ENCODE results near the gene CDK10. TPM values are rescaled to one million over a fixed set of nuclear protein-coding genes. Genes with fewer than 3 reads are reported as not detected.
A peak's percentile ranks its signal among the peaks of the same experiment; 100 is the strongest.

CDK10 gene
- polyA plus RNA-seq, 1 experiment, result 31.6 TPM

DNA sequence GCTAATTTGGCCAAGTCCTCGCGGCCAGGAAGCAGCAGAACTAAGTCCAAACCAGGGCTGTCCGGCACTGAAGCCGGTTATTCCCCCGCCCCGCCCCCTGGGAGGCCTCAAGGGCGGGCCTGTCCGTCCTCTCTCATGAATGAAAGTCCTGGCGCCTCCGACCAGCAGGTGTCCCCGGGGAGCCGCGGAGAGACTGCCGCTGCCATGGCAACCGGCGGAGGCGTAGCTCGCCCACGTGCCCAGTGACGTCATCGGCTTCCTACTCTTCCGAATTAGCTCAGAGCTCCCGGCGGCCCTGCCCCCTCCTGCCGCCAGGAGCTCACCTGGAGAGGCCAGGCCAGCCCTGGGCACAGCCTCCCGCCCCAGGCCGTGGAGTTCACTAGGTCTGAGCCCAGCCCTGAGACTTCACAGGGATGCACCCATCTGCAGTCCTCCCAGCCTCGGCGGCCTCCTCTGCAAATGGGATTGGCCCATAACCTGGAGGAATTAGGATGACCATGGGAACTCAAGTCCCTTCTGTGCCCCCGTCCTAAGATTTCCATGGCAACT, 13.7 kb downstream of the CDK10 start:
- Histone ChIP-seq H3K27me3 (ENCODE audit: control insufficient read depth, insufficient read depth, low read length) (no peaks in the 10 kb centered on the region), H3K4me3 (ENCODE audit: low read depth, low read length) (peak overlapping the region; percentile 79), H3K27ac (ENCODE audit: low read depth, low read length) (peak overlapping the region; percentile 68), H3K9me3 (ENCODE audit: control insufficient read depth, insufficient read depth, low read length) (no peaks in the 10 kb centered on the region)
- ChIA-PET POLR2A (interaction anchor here (0.6 to 1.8 kb wide), 5 partner anchors 9 to 43 kb away, joined by 3 to 19 read pairs (median 4); partner anchors contain the start of genes CDK10, CHMP1A and SPATA33), CTCF (interaction anchor here (0.6 to 3.3 kb wide), 14 partner anchors 9 to 210 kb away, joined by 3 to 36 read pairs (median 4); no protein-coding TSS in a partner anchor)
- peak; percentile 94 for DNase-seq (ENCODE audit: low read depth, low spot score)
- TF ChIP-seq, protein P1, sequence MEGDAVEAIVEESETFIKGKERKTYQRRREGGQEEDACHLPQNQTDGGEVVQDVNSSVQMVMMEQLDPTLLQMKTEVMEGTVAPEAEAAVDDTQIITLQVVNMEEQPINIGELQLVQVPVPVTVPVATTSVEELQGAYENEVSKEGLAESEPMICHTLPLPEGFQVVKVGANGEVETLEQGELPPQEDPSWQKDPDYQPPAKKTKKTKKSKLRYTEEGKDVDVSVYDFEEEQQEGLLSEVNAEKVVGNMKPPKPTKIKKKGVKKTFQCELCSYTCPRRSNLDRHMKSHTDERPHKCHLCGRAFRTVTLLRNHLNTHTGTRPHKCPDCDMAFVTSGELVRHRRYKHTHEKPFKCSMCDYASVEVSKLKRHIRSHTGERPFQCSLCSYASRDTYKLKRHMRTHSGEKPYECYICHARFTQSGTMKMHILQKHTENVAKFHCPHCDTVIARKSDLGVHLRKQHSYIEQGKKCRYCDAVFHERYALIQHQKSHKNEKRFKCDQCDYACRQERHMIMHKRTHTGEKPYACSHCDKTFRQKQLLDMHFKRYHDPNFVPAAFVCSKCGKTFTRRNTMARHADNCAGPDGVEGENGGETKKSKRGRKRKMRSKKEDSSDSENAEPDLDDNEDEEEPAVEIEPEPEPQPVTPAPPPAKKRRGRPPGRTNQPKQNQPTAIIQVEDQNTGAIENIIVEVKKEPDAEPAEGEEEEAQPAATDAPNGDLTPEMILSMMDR (IDR thresholded peaks at IDR 0.05; ENCODE audit: low read depth, low read length), result peak; percentile 76

DNA sequence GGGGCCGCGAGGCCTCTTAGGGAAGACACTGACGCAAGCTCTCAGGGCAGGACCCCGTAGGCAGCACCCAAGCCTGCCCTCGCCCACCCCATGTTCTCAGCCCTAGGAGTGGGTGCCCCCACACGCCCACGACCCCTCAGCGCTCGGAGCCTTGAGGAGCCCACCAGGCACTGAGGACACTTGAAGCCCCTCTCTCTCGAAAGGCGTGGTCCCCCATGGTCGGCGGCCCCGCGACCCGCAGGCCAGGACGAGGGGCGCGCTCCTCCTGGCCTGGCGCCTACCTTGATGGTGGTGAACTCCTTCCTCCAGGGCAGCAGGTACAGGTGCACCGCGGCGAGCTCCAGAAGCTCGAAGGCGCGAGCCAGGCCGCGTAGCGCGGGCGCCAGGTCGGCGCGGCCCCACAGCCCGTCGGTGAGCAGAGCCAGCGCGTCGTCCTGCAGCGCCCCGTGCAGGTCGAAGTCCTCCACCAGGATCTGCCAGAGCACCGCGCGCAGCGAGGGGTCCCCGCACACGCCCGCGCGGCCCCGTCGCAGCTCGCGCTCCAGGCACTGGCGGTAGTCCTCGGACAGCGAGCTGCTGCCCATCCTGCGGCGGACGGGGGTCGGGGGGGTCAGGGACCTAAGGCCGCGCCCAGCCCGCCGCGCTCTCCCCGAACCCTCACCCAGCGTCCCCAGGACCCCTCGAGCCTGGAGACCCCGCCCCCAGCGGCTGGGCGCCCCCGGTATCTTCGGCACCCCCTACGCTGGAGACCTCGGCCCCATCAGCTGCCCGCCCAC, 14.3 kb downstream of the CDK10 start:
- ChIA-PET CTCF (interaction anchor here (0.6 to 3.3 kb wide), 15 partner anchors 8 to 210 kb away, joined by 3 to 36 read pairs (median 4); no protein-coding TSS in a partner anchor), POLR2A (interaction anchor here (0.6 to 1.8 kb wide), 4 partner anchors 8 to 43 kb away, joined by 3 to 19 read pairs (median 4); partner anchors contain the start of genes CDK10, CHMP1A and SPATA33)
- DNase-seq (ENCODE audit: low read depth, low spot score), result no peak
- peak overlapping the region; percentile 79 for H3K4me3 ChIP-seq (ENCODE audit: low read depth, low read length)
- H3K9me3 ChIP-seq (ENCODE audit: control insufficient read depth, insufficient read depth, low read length), result no peaks in the 10 kb centered on the region
- no peaks in the 10 kb centered on the region for H3K27me3 ChIP-seq (ENCODE audit: control insufficient read depth, insufficient read depth, low read length)
- peak overlapping the region; percentile 68 for H3K27ac ChIP-seq (ENCODE audit: low read depth, low read length)
- TF ChIP-seq, protein P1 (IDR thresholded peaks at IDR 0.05; ENCODE audit: low read depth, low read length), result peak; percentile 19; the same call in 1 of the 2 replicates

DNA sequence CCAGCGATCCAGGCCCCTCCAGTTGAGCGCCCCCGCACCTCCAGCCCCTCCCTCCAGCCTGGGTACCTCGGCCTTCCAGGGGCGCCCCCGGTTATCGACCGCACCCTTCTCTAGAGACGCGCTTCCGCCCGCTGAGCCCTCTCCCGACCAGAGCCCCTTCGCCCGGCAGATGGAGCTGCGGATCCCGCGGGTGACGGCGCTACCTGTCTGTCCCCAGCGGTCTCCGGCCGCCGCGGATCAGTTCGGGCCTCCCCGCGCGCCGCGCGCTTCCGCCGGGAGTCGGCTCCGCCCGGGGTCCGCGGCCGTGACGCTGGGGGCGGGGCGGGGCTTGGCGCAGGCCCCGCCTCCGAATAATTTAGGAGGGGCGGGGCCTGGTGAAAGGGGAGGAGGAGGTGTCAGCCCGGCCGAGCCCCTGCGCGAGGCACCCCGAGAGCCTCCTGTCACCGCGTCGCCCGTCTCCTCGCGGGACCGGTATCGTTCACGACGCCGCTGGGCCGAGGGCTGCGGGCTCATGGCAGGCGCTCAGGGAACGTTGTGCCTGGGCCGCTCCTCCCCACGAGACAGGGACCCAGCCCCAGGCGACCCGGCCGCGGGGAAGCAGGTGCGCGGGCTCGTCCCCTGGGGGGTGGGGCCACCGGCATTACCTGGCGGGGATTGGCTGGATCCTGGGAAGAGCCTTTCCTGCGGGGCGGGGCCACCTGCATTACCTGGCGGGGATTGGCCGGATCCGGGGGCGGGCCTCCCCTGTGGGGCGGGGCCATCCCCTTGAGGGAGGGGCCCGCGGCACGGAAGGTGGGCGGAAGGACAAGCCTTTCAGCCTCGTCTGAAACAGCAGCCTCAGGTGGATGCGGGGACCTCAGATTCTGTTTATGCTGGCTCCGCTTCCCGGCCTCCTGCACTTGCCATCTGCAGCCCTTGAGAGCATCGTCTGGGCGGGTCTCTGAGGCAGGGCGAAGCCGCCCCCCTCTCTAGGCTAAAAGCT, 15.2 kb downstream of the CDK10 start, which contains the start of gene SPATA2L:
TSS of gene SPATA2L (minus strand) at position 281 of the 982 bp plus-strand sequence. CDS start 473 bp downstream, outside the sequence.
- POLR2A ChIA-PET, result no interaction called here
- no peaks in the 10 kb centered on the region for H3K9me3 ChIP-seq (ENCODE audit: control insufficient read depth, insufficient read depth, low read length)
- TF ChIP-seq, protein P1 (IDR thresholded peaks at IDR 0.05; ENCODE audit: low read depth, low read length), result no peak; the same call in 1 of the 2 replicates
- CTCF ChIA-PET, result interaction anchor here (0.7 to 0.9 kb wide), 2 partner anchors 86 to 159 kb away, joined by 3 to 4 read pairs; no protein-coding TSS in a partner anchor
- DNase-seq (ENCODE audit: low read depth, low spot score), result no peak
- H3K27ac ChIP-seq (ENCODE audit: low read depth, low read length), result peak within 1 kb of the TSS; percentile 68
- no peaks in the 10 kb centered on the region for H3K27me3 ChIP-seq (ENCODE audit: control insufficient read depth, insufficient read depth, low read length)
- peak within 1 kb of the TSS; percentile 79 for H3K4me3 ChIP-seq (ENCODE audit: low read depth, low read length)

DNA sequence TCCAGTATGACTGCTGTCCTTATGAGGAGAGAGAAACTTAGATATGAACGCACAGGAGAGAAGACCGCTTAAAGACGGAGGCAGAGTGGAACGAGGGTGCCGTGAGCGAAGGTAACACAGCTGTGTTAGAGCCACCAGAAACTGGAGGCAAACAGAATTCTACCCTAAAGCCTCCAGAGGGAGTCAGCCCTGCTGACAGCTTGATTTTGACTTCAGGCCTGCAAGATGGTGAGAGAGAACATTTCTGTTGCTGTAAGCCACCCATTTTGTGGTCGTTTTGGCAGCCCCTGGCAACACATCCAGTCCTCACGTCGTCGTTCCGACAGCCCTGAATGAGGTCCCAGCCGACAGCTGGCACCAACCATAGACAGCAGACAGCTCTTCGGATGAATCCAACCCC, 17.8 kb downstream of the CDK10 start:
- Histone ChIP-seq H3K27ac (ENCODE audit: low read depth, low read length) (no peak overlapping the region), H3K9me3 (ENCODE audit: control insufficient read depth, insufficient read depth, low read length) (no peaks in the 10 kb centered on the region; the same call in 1 of the 2 replicates), H3K27me3 (ENCODE audit: control insufficient read depth, insufficient read depth, low read length) (no peaks in the 10 kb centered on the region), H3K4me3 (ENCODE audit: low read depth, low read length) (no peak overlapping the region)
- DNase-seq (ENCODE audit: low read depth, low spot score), result no peak
- ChIA-PET POLR2A (interaction anchor here (0.5 kb wide), 1 partner anchor 218 kb away, joined by 3 read pairs; no protein-coding TSS in a partner anchor), CTCF (interaction anchor here (0.5 to 5.2 kb wide), 4 partner anchors 108 to 160 kb away, joined by 3 to 42 read pairs (median 5); no protein-coding TSS in a partner anchor)
- TF ChIP-seq, protein P1 (IDR thresholded peaks at IDR 0.05; ENCODE audit: low read depth, low read length), result no peak
